OCI-LY1 (cell line): Measurements from ENCODE around the gene PFKP.

Experiments
- H2AFZ ChIP-seq: fragments of 200-600 bp; sonication (generic), shearing (Covaris generic); 2 replicates; pipeline ENCODE4 v1.6.0; 2014; ENCODE audit warnings: antibody characterized with exemption, mild to moderate bottlenecking, low read length
- H3F3A ChIP-seq: fragments of 200-600 bp; sonication (generic), shearing (Covaris generic); 2 replicates; pipeline ENCODE4 v1.6.0; 2014; ENCODE audit warnings: mild to moderate bottlenecking, antibody characterized with exemption, low read length, moderate library complexity; ENCODE audit not compliant: insufficient read depth
- H3K27ac ChIP-seq: fragments of 200-600 bp; sonication (generic); 2 replicates; pipeline ENCODE4 v1.5.1; 2014; ENCODE audit warnings: low read length, mixed run types, mild to moderate bottlenecking, low read depth; ENCODE audit not compliant: poor library complexity, severe bottlenecking
- H3K27me3 ChIP-seq: fragments of 200-600 bp; sonication (generic); 2 replicates; pipeline ENCODE4 v1.6.0; 2014; ENCODE audit warnings: antibody characterized with exemption, mild to moderate bottlenecking, low read length, moderate library complexity; ENCODE audit not compliant: insufficient read depth
- H3K36me3 ChIP-seq: fragments of 200-600 bp; sonication (generic); 2 replicates; pipeline ENCODE4 v1.6.1; 2014; ENCODE audit warnings: mild to moderate bottlenecking, antibody characterized with exemption, low read length, moderate library complexity, mixed read lengths; ENCODE audit not compliant: insufficient read depth
- H3K4me1 ChIP-seq: fragments of 200-600 bp; sonication (generic); 2 replicates; pipeline ENCODE4 v1.5.1; 2014; ENCODE audit warnings: mild to moderate bottlenecking, low read length, moderate library complexity; ENCODE audit not compliant: insufficient read depth, severe bottlenecking
- H3K4me2 ChIP-seq: fragments of 200-600 bp; sonication (generic), shearing (Covaris generic); 2 replicates; pipeline ENCODE4 v1.6.1; 2014; ENCODE audit warnings: low read length
- H3K4me3 ChIP-seq: fragments of 200-600 bp; sonication (generic); 2 replicates; pipeline ENCODE4 v1.5.1; 2014; ENCODE audit warnings: low read length, low read depth, mild to moderate bottlenecking, mixed read lengths; ENCODE audit not compliant: poor library complexity, severe bottlenecking
- H3K79me2 ChIP-seq: fragments of 200-600 bp; shearing (Covaris generic); 2 replicates; pipeline ENCODE4 v1.6.1; 2016; ENCODE audit warnings: mixed run types, low read length, mixed read lengths; ENCODE audit not compliant: insufficient read depth
- H3K9ac ChIP-seq: fragments of 200-600 bp; sonication (generic), shearing (Covaris generic); 2 replicates; pipeline ENCODE4 v1.6.1; 2014; ENCODE audit warnings: mild to moderate bottlenecking, low read length, mixed read lengths
- H3K9me2 ChIP-seq: fragments of 200-600 bp; sonication (generic), shearing (Covaris generic); 2 replicates; pipeline ENCODE4 v1.6.1; 2014; ENCODE audit warnings: low read depth, mild to moderate bottlenecking, low read length, mixed read lengths
- H3K9me3 ChIP-seq: fragments of 200-600 bp; shearing (Covaris generic); 2 replicates; pipeline ENCODE4 v1.6.1; 2014; ENCODE audit warnings: low read length, mixed read lengths
- H4K20me1 ChIP-seq: fragments of 200-600 bp; sonication (generic), shearing (Covaris generic); 2 replicates; pipeline ENCODE4 v1.6.0; 2016; ENCODE audit warnings: mild to moderate bottlenecking, low read length; ENCODE audit not compliant: insufficient read depth
- EZH2 ChIP-seq: fragments of 200-600 bp; sonication (generic), shearing (Covaris generic); IDR thresholded peaks from 2 replicates; pipeline ENCODE4 v1.8.0; 2017; ENCODE audit warnings: borderline replicate concordance, mixed run types, mild to moderate bottlenecking, antibody characterized with exemption, low read length, moderate library complexity, mixed read lengths
- TF ChIP-seq, protein P1 (sequence below): fragments of 200-600 bp; sonication (generic), shearing (Covaris generic); IDR thresholded peaks from 2 replicates; pipeline ENCODE4 v1.5.1; 2017; ENCODE audit warnings: mild to moderate bottlenecking, antibody characterized with exemption, low read length, moderate library complexity, mixed read lengths

The PFKP gene

DNA sequence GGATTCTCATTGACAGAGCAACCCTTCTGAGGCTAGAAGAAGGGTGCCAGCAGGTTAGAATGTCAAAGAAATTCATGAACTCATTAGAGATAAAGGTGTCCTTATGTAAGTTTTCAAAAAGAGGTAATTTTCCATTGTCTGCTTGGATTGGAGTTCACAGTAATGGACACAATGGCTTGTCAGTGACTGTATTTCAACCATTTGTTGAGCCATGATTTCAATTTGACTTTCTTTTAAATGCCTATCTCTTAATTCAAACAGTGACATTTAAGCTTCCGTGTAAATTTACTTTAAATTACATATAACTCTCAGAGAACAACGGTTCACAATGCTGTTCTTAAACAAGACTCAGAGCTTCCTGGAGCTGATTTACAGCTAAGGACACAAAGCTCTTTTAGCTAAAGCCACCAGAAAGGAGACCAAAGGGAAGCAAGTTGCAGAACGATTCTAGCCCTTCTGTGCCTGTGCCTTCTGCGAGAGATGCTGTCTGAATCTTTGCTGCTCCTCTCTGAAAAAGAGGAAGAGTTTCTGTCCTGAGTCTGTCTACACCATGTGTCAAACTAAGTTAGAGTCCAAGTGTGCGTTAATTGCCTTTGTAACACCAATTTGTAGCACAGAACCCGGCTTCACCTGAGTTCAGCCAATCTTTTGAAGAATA is 42.2 kb upstream of the PFKP start:
- no peak overlapping the region for H3K4me2 ChIP-seq
- TF ChIP-seq EZH2, result no peak
- TF ChIP-seq, protein P1, sequence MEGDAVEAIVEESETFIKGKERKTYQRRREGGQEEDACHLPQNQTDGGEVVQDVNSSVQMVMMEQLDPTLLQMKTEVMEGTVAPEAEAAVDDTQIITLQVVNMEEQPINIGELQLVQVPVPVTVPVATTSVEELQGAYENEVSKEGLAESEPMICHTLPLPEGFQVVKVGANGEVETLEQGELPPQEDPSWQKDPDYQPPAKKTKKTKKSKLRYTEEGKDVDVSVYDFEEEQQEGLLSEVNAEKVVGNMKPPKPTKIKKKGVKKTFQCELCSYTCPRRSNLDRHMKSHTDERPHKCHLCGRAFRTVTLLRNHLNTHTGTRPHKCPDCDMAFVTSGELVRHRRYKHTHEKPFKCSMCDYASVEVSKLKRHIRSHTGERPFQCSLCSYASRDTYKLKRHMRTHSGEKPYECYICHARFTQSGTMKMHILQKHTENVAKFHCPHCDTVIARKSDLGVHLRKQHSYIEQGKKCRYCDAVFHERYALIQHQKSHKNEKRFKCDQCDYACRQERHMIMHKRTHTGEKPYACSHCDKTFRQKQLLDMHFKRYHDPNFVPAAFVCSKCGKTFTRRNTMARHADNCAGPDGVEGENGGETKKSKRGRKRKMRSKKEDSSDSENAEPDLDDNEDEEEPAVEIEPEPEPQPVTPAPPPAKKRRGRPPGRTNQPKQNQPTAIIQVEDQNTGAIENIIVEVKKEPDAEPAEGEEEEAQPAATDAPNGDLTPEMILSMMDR, result no peak
- H3K27me3 ChIP-seq, result no peaks in the 10 kb centered on the region
- no peaks in the 10 kb centered on the region for H3K36me3 ChIP-seq
- H3K4me1 ChIP-seq, result no peaks in the 10 kb centered on the region
- H4K20me1 ChIP-seq, result no peaks in the 10 kb centered on the region
- no peaks in the 10 kb centered on the region for H3F3A ChIP-seq
- no peaks in the 10 kb centered on the region for H3K9me2 ChIP-seq
- H3K4me3 ChIP-seq, result no peak overlapping the region
- no peak overlapping the region for H3K27ac ChIP-seq
- no peak overlapping the region for H3K9ac ChIP-seq
- no peaks in the 10 kb centered on the region for H3K9me3 ChIP-seq
- no peak overlapping the region for H2AFZ ChIP-seq
- H3K79me2 ChIP-seq, result no peaks in the 10 kb centered on the region

DNA sequence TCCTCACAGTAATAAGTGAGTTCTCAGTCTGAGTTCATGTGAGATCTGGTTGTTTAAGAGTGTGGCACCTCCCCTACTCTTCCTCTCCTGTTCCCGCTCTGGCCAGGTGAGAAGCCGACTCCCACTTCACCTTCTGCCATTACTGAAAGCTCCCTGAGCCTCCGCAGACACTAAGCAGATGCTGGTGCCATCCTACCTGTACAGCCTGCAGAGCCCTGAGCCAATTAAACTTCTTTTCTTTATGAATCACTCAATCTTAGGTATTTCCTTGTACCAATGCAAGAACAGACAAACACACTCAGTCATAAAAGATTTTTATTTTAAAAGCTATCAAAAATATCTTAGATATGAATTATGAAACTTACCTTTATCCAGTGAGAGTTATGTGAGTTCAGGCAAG is 39.5 kb upstream of the PFKP start:
- H3F3A ChIP-seq, result no peaks in the 10 kb centered on the region
- no peaks in the 10 kb centered on the region for H3K79me2 ChIP-seq
- H4K20me1 ChIP-seq, result no peaks in the 10 kb centered on the region
- H3K4me1 ChIP-seq, result no peaks in the 10 kb centered on the region
- H3K9me2 ChIP-seq, result no peaks in the 10 kb centered on the region
- no peak overlapping the region for H3K4me3 ChIP-seq
- no peak overlapping the region for H3K4me2 ChIP-seq
- no peak overlapping the region for H3K9ac ChIP-seq
- TF ChIP-seq EZH2, result no peak
- TF ChIP-seq, protein P1, result no peak
- no peaks in the 10 kb centered on the region for H3K36me3 ChIP-seq
- no peak overlapping the region for H3K27ac ChIP-seq
- no peak overlapping the region for H2AFZ ChIP-seq
- no peaks in the 10 kb centered on the region for H3K27me3 ChIP-seq
- no peaks in the 10 kb centered on the region for H3K9me3 ChIP-seq

DNA sequence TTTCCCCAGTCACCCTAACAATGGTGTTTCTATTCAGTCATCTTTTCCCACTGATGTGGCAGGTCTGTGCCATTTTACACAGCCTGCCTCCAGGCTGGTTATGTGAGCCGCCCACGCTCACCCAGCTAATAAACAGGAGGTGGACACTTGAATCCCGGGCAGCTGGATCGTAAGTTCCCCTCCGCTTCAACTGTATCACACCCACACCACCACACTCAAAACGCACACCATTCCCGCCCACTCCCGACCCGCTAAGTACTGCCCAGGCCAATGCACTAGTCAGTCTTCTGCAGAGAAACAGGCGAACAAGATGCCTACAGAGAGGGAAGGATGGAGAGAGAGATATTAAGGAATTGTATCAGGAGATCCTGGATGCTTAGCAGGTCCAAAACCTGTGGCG is 38.9 kb upstream of the PFKP start:
- Histone ChIP-seq H2AFZ (no peak overlapping the region), H3F3A (no peaks in the 10 kb centered on the region), H3K27me3 (no peaks in the 10 kb centered on the region), H3K9me3 (no peaks in the 10 kb centered on the region), H3K4me2 (no peak overlapping the region), H3K4me3 (no peak overlapping the region), H3K27ac (no peak overlapping the region), H3K4me1 (no peaks in the 10 kb centered on the region), H3K9me2 (no peaks in the 10 kb centered on the region), H3K79me2 (no peaks in the 10 kb centered on the region), H3K36me3 (no peaks in the 10 kb centered on the region), H4K20me1 (no peaks in the 10 kb centered on the region), H3K9ac (no peak overlapping the region)
- TF ChIP-seq EZH2, result no peak
- TF ChIP-seq, protein P1, result no peak
